Subcutaneous adipose tissue (tissue), 4 donors: Measurements from ENCODE around the gene FBXO31. TPM values are rescaled to one million over a fixed set of nuclear protein-coding genes. Genes with fewer than 3 reads are reported as not detected.

ENCODE experiments used
- CTCF ChIP-seq: fragments of 450-650 bp; IDR thresholded peaks from one replicate; pipeline ENCODE4 v1.5.1; 2016; ENCODE audit warnings: low read depth, mild to moderate bottlenecking, control low read depth, antibody characterized with exemption, moderate library complexity
- total RNA-seq, 4 donors: library from RNA; depleted of rRNA; stranded (reverse); fragments of >200 nt; gene quantifications; one replicate each; pipeline ENCODE4 v1.1.0, GENCODE V29; 2016

Gene FBXO31
- total RNA-seq, 4 donors from 2014 or later: 36.7 to 353 (median 76.1) TPM

- TF ChIP-seq CTCF: no peak
These were observed 65.6 kb downstream of the FBXO31 start for GRCh38 chr16:87317750-87318644.

- TF ChIP-seq CTCF: no peak
These were observed 66.4 kb downstream of the FBXO31 start, which contains the start of gene C16orf95 for GRCh38 chr16:87316923-87317749. Gene C16orf95 (minus strand): TSS chr16:87317392. CDS start chr16:87317242, 150 bp downstream.

GRCh38 chr16:87316450-87316922 lies 67.1 kb downstream of the FBXO31 start:
- TF ChIP-seq CTCF: no peak

GRCh38 chr16:87314990-87315420 lies 68.6 kb downstream of the FBXO31 start:
- TF ChIP-seq CTCF: no peak

GRCh38 chr16:87312008-87312407 lies 71.6 kb downstream of the FBXO31 start:
- TF ChIP-seq CTCF: no peak

GRCh38 chr16:87311387-87311786 lies 72.2 kb downstream of the FBXO31 start:
- TF ChIP-seq CTCF: no peak

GRCh38 chr16:87310610-87311009 lies 73.0 kb downstream of the FBXO31 start:
- no peak for TF ChIP-seq CTCF
